ENCODE results near the gene CCDC88C. TPM values are rescaled to one million over a fixed set of nuclear protein-coding genes. Genes with fewer than 3 reads are reported as not detected.

The CCDC88C gene
- total and polyA plus RNA-seq, 2 experiments from 2014 or later: 23.6 to 60.7 TPM

DNA sequence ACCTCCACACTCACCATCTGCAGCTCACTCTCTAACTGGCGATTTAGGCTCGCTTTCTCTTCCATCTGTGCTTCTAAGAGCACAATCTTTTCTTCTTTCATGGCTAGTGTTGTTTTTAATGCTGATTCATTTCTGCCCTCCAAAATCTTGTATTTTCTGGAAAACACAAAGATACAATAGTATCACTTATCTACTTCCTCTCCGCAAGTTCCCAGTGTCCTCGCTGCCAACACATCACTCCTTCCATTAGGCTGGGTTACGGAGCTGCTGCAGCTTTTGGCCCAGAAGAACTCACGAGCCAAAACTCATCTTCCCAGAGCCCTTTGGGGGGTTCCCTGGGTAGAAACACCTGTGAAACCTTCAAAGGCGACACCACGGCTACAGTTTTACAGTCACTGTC lies 109.3 kb downstream of the CCDC88C start (continued):
- TF ChIP-seq, protein P1, sequence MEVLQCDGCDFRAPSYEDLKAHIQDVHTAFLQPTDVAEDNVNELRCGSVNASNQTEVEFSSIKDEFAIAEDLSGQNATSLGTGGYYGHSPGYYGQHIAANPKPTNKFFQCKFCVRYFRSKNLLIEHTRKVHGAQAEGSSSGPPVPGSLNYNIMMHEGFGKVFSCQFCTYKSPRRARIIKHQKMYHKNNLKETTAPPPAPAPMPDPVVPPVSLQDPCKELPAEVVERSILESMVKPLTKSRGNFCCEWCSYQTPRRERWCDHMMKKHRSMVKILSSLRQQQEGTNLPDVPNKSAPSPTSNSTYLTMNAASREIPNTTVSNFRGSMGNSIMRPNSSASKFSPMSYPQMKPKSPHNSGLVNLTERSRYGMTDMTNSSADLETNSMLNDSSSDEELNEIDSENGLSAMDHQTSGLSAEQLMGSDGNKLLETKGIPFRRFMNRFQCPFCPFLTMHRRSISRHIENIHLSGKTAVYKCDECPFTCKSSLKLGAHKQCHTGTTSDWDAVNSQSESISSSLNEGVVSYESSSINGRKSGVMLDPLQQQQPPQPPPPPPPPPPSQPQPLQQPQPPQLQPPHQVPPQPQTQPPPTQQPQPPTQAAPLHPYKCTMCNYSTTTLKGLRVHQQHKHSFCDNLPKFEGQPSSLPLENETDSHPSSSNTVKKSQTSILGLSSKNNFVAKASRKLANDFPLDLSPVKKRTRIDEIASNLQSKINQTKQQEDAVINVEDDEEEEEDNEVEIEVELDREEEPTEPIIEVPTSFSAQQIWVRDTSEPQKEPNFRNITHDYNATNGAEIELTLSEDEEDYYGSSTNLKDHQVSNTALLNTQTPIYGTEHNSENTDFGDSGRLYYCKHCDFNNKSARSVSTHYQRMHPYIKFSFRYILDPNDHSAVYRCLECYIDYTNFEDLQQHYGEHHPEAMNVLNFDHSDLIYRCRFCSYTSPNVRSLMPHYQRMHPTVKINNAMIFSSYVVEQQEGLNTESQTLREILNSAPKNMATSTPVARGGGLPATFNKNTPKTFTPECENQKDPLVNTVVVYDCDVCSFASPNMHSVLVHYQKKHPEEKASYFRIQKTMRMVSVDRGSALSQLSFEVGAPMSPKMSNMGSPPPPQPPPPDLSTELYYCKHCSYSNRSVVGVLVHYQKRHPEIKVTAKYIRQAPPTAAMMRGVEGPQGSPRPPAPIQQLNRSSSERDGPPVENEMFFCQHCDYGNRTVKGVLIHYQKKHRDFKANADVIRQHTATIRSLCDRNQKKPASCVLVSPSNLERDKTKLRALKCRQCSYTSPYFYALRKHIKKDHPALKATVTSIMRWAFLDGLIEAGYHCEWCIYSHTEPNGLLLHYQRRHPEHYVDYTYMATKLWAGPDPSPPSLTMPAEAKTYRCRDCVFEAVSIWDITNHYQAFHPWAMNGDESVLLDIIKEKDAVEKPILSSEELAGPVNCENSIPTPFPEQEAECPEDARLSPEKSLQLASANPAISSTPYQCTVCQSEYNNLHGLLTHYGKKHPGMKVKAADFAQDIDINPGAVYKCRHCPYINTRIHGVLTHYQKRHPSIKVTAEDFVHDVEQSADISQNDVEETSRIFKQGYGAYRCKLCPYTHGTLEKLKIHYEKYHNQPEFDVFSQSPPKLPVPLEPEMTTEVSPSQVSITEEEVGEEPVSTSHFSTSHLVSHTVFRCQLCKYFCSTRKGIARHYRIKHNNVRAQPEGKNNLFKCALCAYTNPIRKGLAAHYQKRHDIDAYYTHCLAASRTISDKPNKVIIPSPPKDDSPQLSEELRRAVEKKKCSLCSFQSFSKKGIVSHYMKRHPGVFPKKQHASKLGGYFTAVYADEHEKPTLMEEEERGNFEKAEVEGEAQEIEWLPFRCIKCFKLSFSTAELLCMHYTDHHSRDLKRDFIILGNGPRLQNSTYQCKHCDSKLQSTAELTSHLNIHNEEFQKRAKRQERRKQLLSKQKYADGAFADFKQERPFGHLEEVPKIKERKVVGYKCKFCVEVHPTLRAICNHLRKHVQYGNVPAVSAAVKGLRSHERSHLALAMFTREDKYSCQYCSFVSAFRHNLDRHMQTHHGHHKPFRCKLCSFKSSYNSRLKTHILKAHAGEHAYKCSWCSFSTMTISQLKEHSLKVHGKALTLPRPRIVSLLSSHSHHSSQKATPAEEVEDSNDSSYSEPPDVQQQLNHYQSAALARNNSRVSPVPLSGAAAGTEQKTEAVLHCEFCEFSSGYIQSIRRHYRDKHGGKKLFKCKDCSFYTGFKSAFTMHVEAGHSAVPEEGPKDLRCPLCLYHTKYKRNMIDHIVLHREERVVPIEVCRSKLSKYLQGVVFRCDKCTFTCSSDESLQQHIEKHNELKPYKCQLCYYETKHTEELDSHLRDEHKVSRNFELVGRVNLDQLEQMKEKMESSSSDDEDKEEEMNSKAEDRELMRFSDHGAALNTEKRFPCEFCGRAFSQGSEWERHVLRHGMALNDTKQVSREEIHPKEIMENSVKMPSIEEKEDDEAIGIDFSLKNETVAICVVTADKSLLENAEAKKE (CRISPR knock-in tag; IDR thresholded peaks at IDR 0.05): no peak
- TF ChIP-seq EZH2 (IDR thresholded peaks at IDR 0.05; ENCODE audit: low read depth, unreplicated experiment): no peak
- TF ChIP-seq ZNF331 (CRISPR knock-in tag; IDR thresholded peaks at IDR 0.05; ENCODE audit: low read depth): no peak
- no peak for TF ChIP-seq STAT1 (IDR thresholded peaks at IDR 0.05; ENCODE audit: unreplicated experiment)

DNA sequence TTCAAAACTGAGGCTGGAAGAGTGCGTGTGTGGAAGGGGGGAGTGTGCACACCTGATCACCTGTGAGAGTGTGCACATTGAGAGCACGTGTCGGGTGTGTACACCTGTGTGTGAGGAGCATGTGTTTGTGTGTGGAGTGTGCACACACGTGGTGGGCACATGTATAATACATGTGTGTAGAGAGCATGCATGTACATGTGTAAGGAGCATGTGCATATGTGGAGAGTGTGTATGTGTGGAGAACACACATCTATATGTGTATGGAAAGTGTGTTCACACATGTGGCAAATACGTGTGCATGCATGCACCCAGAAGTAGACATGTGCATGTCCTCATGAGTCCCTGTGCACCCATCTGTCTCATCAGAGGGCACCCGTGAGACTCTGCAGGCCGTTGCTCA lies 110.0 kb downstream of the CCDC88C start:
- peaks cover 29% of the 10 kb centered on the region for H3K4me1 ChIP-seq (ENCODE audit: insufficient read depth)
- H3K36me3 ChIP-seq (ENCODE audit: insufficient read depth): peaks cover 24% of the 10 kb centered on the region; the same call in 1 of the 2 replicates
- peaks cover 8% of the 10 kb centered on the region for H3K27me3 Mint-ChIP-seq (ENCODE audit: insufficient read depth, low read depth, poor library complexity)
- no peak for DNase-seq (ENCODE audit: low spot score)
- H2AFZ ChIP-seq: no peak overlapping the region
- H4K20me1 ChIP-seq (replicated peaks; ENCODE audit: insufficient read depth): no peaks in the 10 kb centered on the region; the same call in 1 of the 2 replicates
- peaks cover 72% of the 10 kb centered on the region for H3K36me3 Mint-ChIP-seq (ENCODE audit: low read depth)
- no peak overlapping the region for H3K4me3 Mint-ChIP-seq
- no peak for ATAC-seq
- H3K27me3 ChIP-seq (ENCODE audit: insufficient read depth): no peaks in the 10 kb centered on the region
- H3K9me3 Mint-ChIP-seq: 0 out of 3 replicates have a peak, but pooled peaks cover under 1% of the 10 kb centered on the region
- no peak overlapping the region for H3K27ac ChIP-seq (ENCODE audit: low read depth)
- H3K79me2 ChIP-seq (replicated peaks; ENCODE audit: insufficient read depth): no peaks in the 10 kb centered on the region
- H3K4me1 Mint-ChIP-seq: peaks cover 31% of the 10 kb centered on the region
- H3K4me3 ChIP-seq: no peak overlapping the region
- H3K27ac Mint-ChIP-seq: no peak overlapping the region
- H3K4me2 ChIP-seq: no peak overlapping the region
- no peaks in the 10 kb centered on the region for H3K9me2 ChIP-seq (ENCODE audit: insufficient read depth)
- H3F3A ChIP-seq (replicated peaks; ENCODE audit: low read depth): peaks cover 9% of the 10 kb centered on the region
- no peak for TF ChIP-seq NANOG (IDR thresholded peaks at IDR 0.05; ENCODE audit: borderline replicate concordance)
- TF ChIP-seq JUNB (IDR thresholded peaks at IDR 0.05; ENCODE audit: unreplicated experiment): no peak
- TF ChIP-seq POLR2AphosphoS5 (IDR thresholded peaks at IDR 0.05; ENCODE audit: low read depth): no peak
- no peak for TF ChIP-seq ZNF331 (CRISPR knock-in tag; IDR thresholded peaks at IDR 0.05; ENCODE audit: low read depth)
- no peak for TF ChIP-seq EZH2phosphoT487 (IDR thresholded peaks at IDR 0.05; ENCODE audit: unreplicated experiment)
- no peak for TF ChIP-seq CREB1 (CRISPR knock-in tag; IDR thresholded peaks at IDR 0.05; ENCODE audit: low read depth)
- no peak for TF ChIP-seq STAT1 (IDR thresholded peaks at IDR 0.05; ENCODE audit: unreplicated experiment)
- TF ChIP-seq, protein P2, sequence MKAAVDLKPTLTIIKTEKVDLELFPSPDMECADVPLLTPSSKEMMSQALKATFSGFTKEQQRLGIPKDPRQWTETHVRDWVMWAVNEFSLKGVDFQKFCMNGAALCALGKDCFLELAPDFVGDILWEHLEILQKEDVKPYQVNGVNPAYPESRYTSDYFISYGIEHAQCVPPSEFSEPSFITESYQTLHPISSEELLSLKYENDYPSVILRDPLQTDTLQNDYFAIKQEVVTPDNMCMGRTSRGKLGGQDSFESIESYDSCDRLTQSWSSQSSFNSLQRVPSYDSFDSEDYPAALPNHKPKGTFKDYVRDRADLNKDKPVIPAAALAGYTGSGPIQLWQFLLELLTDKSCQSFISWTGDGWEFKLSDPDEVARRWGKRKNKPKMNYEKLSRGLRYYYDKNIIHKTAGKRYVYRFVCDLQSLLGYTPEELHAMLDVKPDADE (IDR thresholded peaks at IDR 0.05): no peak
- TF ChIP-seq ZNF114 (CRISPR knock-in tag; IDR thresholded peaks at IDR 0.05): no peak
- TF ChIP-seq EZH2 (IDR thresholded peaks at IDR 0.05; ENCODE audit: low read depth, unreplicated experiment): no peak
- TF ChIP-seq CTCF (conservative IDR thresholded peaks at IDR 0.05; ENCODE audit: low read depth in 2 of 2): no peak
